Small intestine (tissue), 7 donors: ENCODE results near the gene DHRS3. TPM values are rescaled to one million over a fixed set of nuclear protein-coding genes. Genes with fewer than 3 reads are reported as not detected.

Source experiments
- DNase-seq, 2 donors: peaks; one replicate each; pipeline versions ENCODE4 v3.0.0 to v3.0.0-alpha.2; 2013
- FAIRE-seq: peaks from 2 replicates; lab custom pipeline; 2012; peaks lifted over from hg19 to GRCh38; lab: Jason Lieb, UNC
- H3K27ac ChIP-seq, 3 donors: one replicate each; pipeline ENCODE4 v1.5.1; 2013; ENCODE audit warnings: low read length in 2 of 3, mild to moderate bottlenecking in 2 of 3, control low read depth in 1 of 3, inconsistent platforms in 1 of 3, low read depth in 1 of 3, moderate library complexity in 1 of 3
- H3K27me3 ChIP-seq, 3 donors: one replicate each; pipeline ENCODE4 v1.6.1; 2013; ENCODE audit warnings: low read length in 3 of 3, inconsistent platforms in 1 of 3; ENCODE audit not compliant: control insufficient read depth in 3 of 3, insufficient read depth in 3 of 3
- H3K36me3 ChIP-seq, 3 donors: one replicate each; pipeline ENCODE4 v1.6.1; 2013; ENCODE audit warnings: low read length in 3 of 3, inconsistent platforms in 1 of 3, low read depth in 1 of 3, mild to moderate bottlenecking in 1 of 3, moderate library complexity in 1 of 3; ENCODE audit not compliant: control insufficient read depth in 3 of 3, insufficient read depth in 2 of 3
- H3K4me1 ChIP-seq, 3 donors: one replicate each; pipeline ENCODE4 v1.6.1; 2013; ENCODE audit warnings: low read length in 2 of 3, inconsistent platforms in 1 of 3, low read depth in 1 of 3, mild to moderate bottlenecking in 1 of 3, moderate library complexity in 1 of 3; ENCODE audit not compliant: control insufficient read depth in 3 of 3, insufficient read depth in 2 of 3
- H3K4me3 ChIP-seq, 3 donors: one replicate each; pipeline ENCODE4 v1.5.1; 2013; ENCODE audit warnings: low read length in 3 of 3, control low read depth in 1 of 3, inconsistent platforms in 1 of 3, low read depth in 1 of 3, mild to moderate bottlenecking in 1 of 3, moderate library complexity in 1 of 3
- H3K9me3 ChIP-seq, 2 donors: one replicate each; pipeline ENCODE4 v1.6.1; 2013; ENCODE audit warnings: low read depth in 1 of 2, low read length in 1 of 2; ENCODE audit not compliant: control insufficient read depth in 2 of 2, insufficient read depth in 1 of 2
- WGBS, 3 donors: extraction: QIAGEN DNeasy Blood & Tissue Kit; methylation state at CpG; one replicate each; pipeline ENCODE4 v1.1.7; 2013; 5-methylcytosine and 5-hydroxymethylcytosine counted together
- polyA plus RNA-seq, 4 donors: library from polyadenylated mRNA; stranded (reverse) in 3 of 4; unstranded in 1 of 4; fragments of 200-250 nt in 3 of 4; fragments of 120-200 nt in 1 of 4; gene quantifications; one replicate each; pipeline versions ENCODE4 v1.2.1 to v1.2.3, GENCODE V29; 2013
- donor health status: healthy with polysubstance abuse.
- donor health status: control.
- donor health status: control.
- donor health status: Bipolar disorder and iron deficiency.
- donor health status: healthy.

DHRS3 gene
- polyA plus RNA-seq, 4 donors, result 45.3 to 87.0 (median 63.5) TPM

- WGBS, 3 donors, result 19 to 50% (median 44%) methylated on average over 31 of the region's 31 CpGs
- Histone ChIP-seq H3K4me3 (no peak overlapping the region), H3K4me1 (peaks cover 0 to 12% (median 3%) of the 10 kb centered on the region in 3 donors), H3K36me3 (no peaks in the 10 kb centered on the region), H3K27ac (peak overlapping the region in 2 of 3 donors; percentile 14 to 60), H3K27me3 (no peaks in the 10 kb centered on the region), H3K9me3 (no peaks in the 10 kb centered on the region)
- FAIRE-seq, result no peak
- DNase-seq, result peak; percentile 79
These were observed 68.3 kb downstream of the DHRS3 start for GRCh38 chr1:12549460-12550349.

GRCh38 chr1:12548973-12549459, 69.0 kb downstream of the DHRS3 start:
- DNase-seq (peak in 1 of 2 donors; percentile 25), FAIRE-seq (no peak)
- Histone ChIP-seq H3K9me3 (no peaks in the 10 kb centered on the region), H3K27me3 (no peaks in the 10 kb centered on the region), H3K27ac (peak overlapping the region in 2 of 3 donors; percentile 16 to 60), H3K36me3 (no peaks in the 10 kb centered on the region), H3K4me1 (peaks cover 0 to 12% (median 3%) of the 10 kb centered on the region in 3 donors), H3K4me3 (no peak overlapping the region)
- 59 to 73% (median 65%) methylated on average over 21 to 27 of the region's 27 CpGs for WGBS, 3 donors

GRCh38 chr1:12548279-12548972, 69.6 kb downstream of the DHRS3 start:
- DNase-seq, result no peak
- no peak overlapping the region for H3K4me3 ChIP-seq
- no peak for FAIRE-seq
- 80 to 89% (median 86%) methylated on average over 14 of the region's 14 CpGs for WGBS, 3 donors
- H3K27ac ChIP-seq, result peak overlapping the region in 2 of 3 donors; percentile 16 to 52
- H3K36me3 ChIP-seq, result no peaks in the 10 kb centered on the region
- no peaks in the 10 kb centered on the region for H3K9me3 ChIP-seq
- H3K27me3 ChIP-seq, result no peaks in the 10 kb centered on the region
- peaks cover 0 to 12% (median 3%) of the 10 kb centered on the region in 3 donors for H3K4me1 ChIP-seq

- DNase-seq (no peak), FAIRE-seq (no peak)
- WGBS, 3 donors, result 89 to 92% (median 91%) methylated on average over 16 to 20 of the region's 20 CpGs
- H3K36me3 ChIP-seq, result no peaks in the 10 kb centered on the region
- peak overlapping the region in 1 of 3 donors; percentile 28 for H3K27ac ChIP-seq
- no peaks in the 10 kb centered on the region for H3K27me3 ChIP-seq
- H3K4me3 ChIP-seq, result no peak overlapping the region
- H3K9me3 ChIP-seq, result no peaks in the 10 kb centered on the region
- H3K4me1 ChIP-seq, result peaks cover 0 to 12% (median 3%) of the 10 kb centered on the region in 3 donors
These were observed 70.3 kb downstream of the DHRS3 start for GRCh38 chr1:12547586-12548225.

GRCh38 chr1:12546771-12547585, 71.0 kb downstream of the DHRS3 start:
- Histone ChIP-seq H3K4me1 (peaks cover 0 to 12% (median 3%) of the 10 kb centered on the region in 3 donors), H3K4me3 (no peak overlapping the region), H3K36me3 (no peaks in the 10 kb centered on the region), H3K27ac (no peak overlapping the region), H3K9me3 (no peaks in the 10 kb centered on the region), H3K27me3 (no peaks in the 10 kb centered on the region)
- DNase-seq (no peak), FAIRE-seq (no peak)
- 71 to 81% (median 78%) methylated on average over 17 of the region's 17 CpGs for WGBS, 3 donors

GRCh38 chr1:12544992-12545391, 73.0 kb downstream of the DHRS3 start:
- Histone ChIP-seq H3K4me3 (no peak overlapping the region), H3K27ac (no peak overlapping the region), H3K9me3 (no peaks in the 10 kb centered on the region), H3K27me3 (no peaks in the 10 kb centered on the region), H3K4me1 (peaks cover 0 to 16% (median 3%) of the 10 kb centered on the region in 3 donors), H3K36me3 (no peaks in the 10 kb centered on the region)
- 57 to 63% (median 59%) methylated on average over 8 of the region's 8 CpGs for WGBS, 3 donors
- no peak for FAIRE-seq
- DNase-seq, result no peak

GRCh38 chr1:12544357-12544756, 73.7 kb downstream of the DHRS3 start:
- Histone ChIP-seq H3K36me3 (no peaks in the 10 kb centered on the region), H3K9me3 (peaks cover 0 to 2% of the 10 kb centered on the region in 2 donors), H3K4me1 (peaks cover 0 to 12% (median 3%) of the 10 kb centered on the region in 3 donors), H3K27ac (no peak overlapping the region), H3K27me3 (no peaks in the 10 kb centered on the region), H3K4me3 (no peak overlapping the region)
- FAIRE-seq (no peak), DNase-seq (no peak)
- WGBS, 3 donors, result 32 to 67% (median 58%) methylated on average over 4 of the region's 4 CpGs
